ENCODE results near the gene LARP4B. TPM values are rescaled to one million over a fixed set of nuclear protein-coding genes. Genes with fewer than 3 reads are reported as not detected.

LARP4B gene
- polyA plus RNA-seq, 1 of the 3 experiments (the other 2 are of a cell fraction) = 23.3 TPM

GRCh38 chr10:816091-816477 is 115.4 kb downstream of the LARP4B start (continued):
- TF ChIP-seq MXI1 (IDR thresholded peaks at IDR 0.05; ENCODE audit: low read depth, low read length) = no peak
- TF ChIP-seq TCF12 (IDR thresholded peaks at IDR 0.05) = no peak
- TF ChIP-seq GATA2 (CRISPR knock-in tag; IDR thresholded peaks at IDR 0.05) = no peak
- TF ChIP-seq ELF1 (IDR thresholded peaks at IDR 0.05) = no peak
- TF ChIP-seq RFX5 (IDR thresholded peaks at IDR 0.05; ENCODE audit: low read length) = no peak
- TF ChIP-seq TAF1 (IDR thresholded peaks at IDR 0.05; ENCODE audit: borderline replicate concordance, low read depth, low read length) = no peak
- no peak for TF ChIP-seq MEF2A (IDR thresholded peaks at IDR 0.05; ENCODE audit: borderline replicate concordance, low read depth)
- no peak for TF ChIP-seq RXRA (IDR thresholded peaks at IDR 0.05; ENCODE audit: borderline replicate concordance, low read depth)

GRCh38 chr10:815338-816090 is 116.0 kb downstream of the LARP4B start:
- H3K9me3 ChIP-seq = no peaks in the 10 kb centered on the region
- CTCF ChIA-PET = interaction anchor here (1.2 to 1.7 kb wide), 3 partner anchors 8 to 22 kb away, joined by 3 to 6 read pairs (median 5); no protein-coding TSS in a partner anchor
- H3K4me1 ChIP-seq (ENCODE audit: control insufficient read depth in 1 of 2, insufficient read depth in 2 of 2, low read depth in 1 of 2, low read length in 1 of 2) = no peaks in the 10 kb centered on the region
- H3K27me3 ChIP-seq (ENCODE audit: insufficient read depth) = no peaks in the 10 kb centered on the region
- no peak overlapping the region for H3K27ac ChIP-seq (ENCODE audit: low read depth in 2 of 2, low read length in 1 of 2)
- H2AFZ ChIP-seq (ENCODE audit: low read depth) = no peak overlapping the region
- no peaks in the 10 kb centered on the region; the same call in 1 of the 2 replicates for H3K79me2 ChIP-seq (ENCODE audit: insufficient read depth)
- no peak overlapping the region for H3K4me3 ChIP-seq (ENCODE audit: low read depth in 2 of 2, low read length in 1 of 2)
- peaks cover 5% of the 10 kb centered on the region for H3F3A ChIP-seq (replicated peaks; ENCODE audit: insufficient read depth)
- peaks cover 60 to 93% of the 10 kb centered on the region in 2 experiments for H3K36me3 ChIP-seq (replicated peaks in 1 of 2; ENCODE audit: control insufficient read depth in 1 of 2, insufficient read depth in 2 of 2, low read length in 1 of 2)
- POLR2A ChIA-PET = no interaction called here
- no peaks in the 10 kb centered on the region for H3K9me2 ChIP-seq
- TF ChIP-seq USF1 (IDR thresholded peaks at IDR 0.05; ENCODE audit: borderline replicate concordance, low read depth) (no peak), CTCF (IDR thresholded peaks at IDR 0.05) (peak; percentile 33; the same call in 1 of the 2 replicates)
- H3K9ac ChIP-seq = no peak overlapping the region
- no peak overlapping the region for H3K4me2 ChIP-seq
- no peak for DNase-seq
- H4K20me1 ChIP-seq (ENCODE audit: insufficient read depth) = no peaks in the 10 kb centered on the region
- 95% methylated on average over 18 of the region's 19 CpGs for WGBS (ENCODE audit: low lambda C conversion rate)

- 94% methylated on average over 34 of the region's 34 CpGs for WGBS (ENCODE audit: low lambda C conversion rate)
- H3K79me2 ChIP-seq (ENCODE audit: insufficient read depth) = no peaks in the 10 kb centered on the region; the same call in 1 of the 2 replicates
- no peaks in the 10 kb centered on the region for H3K27me3 ChIP-seq (ENCODE audit: insufficient read depth)
- no peaks in the 10 kb centered on the region for H3K9me3 ChIP-seq
- H3K9ac ChIP-seq = no peak overlapping the region
- peaks cover 61 to 93% of the 10 kb centered on the region in 2 experiments for H3K36me3 ChIP-seq (replicated peaks in 1 of 2; ENCODE audit: control insufficient read depth in 1 of 2, insufficient read depth in 2 of 2, low read length in 1 of 2)
- H3K27ac ChIP-seq (ENCODE audit: low read depth in 2 of 2, low read length in 1 of 2) = no peak overlapping the region
- no peak overlapping the region for H3K4me2 ChIP-seq
- H2AFZ ChIP-seq (ENCODE audit: low read depth) = no peak overlapping the region
- CTCF ChIA-PET = interaction anchor here (1.2 to 3.1 kb wide), 3 partner anchors 9 to 25 kb away, joined by 3 to 7 read pairs (median 6); no protein-coding TSS in a partner anchor
- H4K20me1 ChIP-seq (ENCODE audit: insufficient read depth) = no peaks in the 10 kb centered on the region
- no peak overlapping the region for H3K4me3 ChIP-seq (ENCODE audit: low read depth in 2 of 2, low read length in 1 of 2)
- H3F3A ChIP-seq (replicated peaks; ENCODE audit: insufficient read depth) = peaks cover 5% of the 10 kb centered on the region
- no peaks in the 10 kb centered on the region for H3K9me2 ChIP-seq
- DNase-seq = no peak
- POLR2A ChIA-PET = no interaction called here
- H3K4me1 ChIP-seq (ENCODE audit: control insufficient read depth in 1 of 2, insufficient read depth in 2 of 2, low read depth in 1 of 2, low read length in 1 of 2) = no peaks in the 10 kb centered on the region
- TF ChIP-seq YY1 (IDR thresholded peaks at IDR 0.05; ENCODE audit: low read depth) (no peak), TCF12 (IDR thresholded peaks at IDR 0.05) (no peak), NFIC (IDR thresholded peaks at IDR 0.05; ENCODE audit: borderline replicate concordance) (no peak), FOXJ3 (CRISPR knock-in tag; IDR thresholded peaks at IDR 0.05) (no peak), PBX3 (IDR thresholded peaks at IDR 0.05) (no peak), TEAD4 (IDR thresholded peaks at IDR 0.05; ENCODE audit: borderline replicate concordance, insufficient read depth) (no peak), USF1 (IDR thresholded peaks at IDR 0.05; ENCODE audit: borderline replicate concordance, low read depth) (no peak), RAD21 (IDR thresholded peaks at IDR 0.05; ENCODE audit: low read length) (no peak), CHD2 (IDR thresholded peaks at IDR 0.05; ENCODE audit: low read length, partially characterized antibody) (no peak), MAX (IDR thresholded peaks at IDR 0.05; ENCODE audit: low read depth) (no peak)
These were observed 116.8 kb downstream of the LARP4B start for GRCh38 chr10:814536-815302.
